NCI-H128 (cell line): ENCODE data around the gene DDX24.
"Not testable (repeated sequence)": the region's sequence is repeated elsewhere in the genome, so short reads cannot be mapped to it uniquely, and the experiment has no call there.

Source experiments
- DNase-seq: peaks from one replicate; lab custom pipeline; 2025; ENCODE audit not compliant: unreplicated experiment; lab: John Stamatoyannopoulos, UW

The DDX24 gene

DNA sequence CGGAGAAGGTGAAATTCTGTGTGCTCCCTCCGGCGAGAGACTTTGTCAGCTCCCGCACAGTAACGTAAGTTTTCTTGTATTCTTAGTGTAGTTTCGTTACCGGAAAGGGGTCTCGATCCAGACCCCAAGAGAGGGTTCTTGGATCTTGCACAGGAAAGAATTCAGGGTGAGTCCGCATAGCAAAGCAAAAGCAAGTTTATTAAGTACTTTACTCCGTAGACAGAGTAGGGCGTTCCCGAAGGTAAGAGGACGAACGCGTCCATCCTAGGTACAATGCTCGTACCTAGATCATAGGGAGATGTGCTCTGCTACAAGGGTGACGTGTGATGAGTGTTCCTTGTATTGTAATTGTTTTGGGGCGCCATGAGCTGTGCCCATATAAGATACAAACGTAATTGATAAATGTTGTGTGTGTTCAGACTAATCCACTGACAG lies 401 bp upstream of the DDX24 start:
- DNase-seq, result no peak

DNA sequence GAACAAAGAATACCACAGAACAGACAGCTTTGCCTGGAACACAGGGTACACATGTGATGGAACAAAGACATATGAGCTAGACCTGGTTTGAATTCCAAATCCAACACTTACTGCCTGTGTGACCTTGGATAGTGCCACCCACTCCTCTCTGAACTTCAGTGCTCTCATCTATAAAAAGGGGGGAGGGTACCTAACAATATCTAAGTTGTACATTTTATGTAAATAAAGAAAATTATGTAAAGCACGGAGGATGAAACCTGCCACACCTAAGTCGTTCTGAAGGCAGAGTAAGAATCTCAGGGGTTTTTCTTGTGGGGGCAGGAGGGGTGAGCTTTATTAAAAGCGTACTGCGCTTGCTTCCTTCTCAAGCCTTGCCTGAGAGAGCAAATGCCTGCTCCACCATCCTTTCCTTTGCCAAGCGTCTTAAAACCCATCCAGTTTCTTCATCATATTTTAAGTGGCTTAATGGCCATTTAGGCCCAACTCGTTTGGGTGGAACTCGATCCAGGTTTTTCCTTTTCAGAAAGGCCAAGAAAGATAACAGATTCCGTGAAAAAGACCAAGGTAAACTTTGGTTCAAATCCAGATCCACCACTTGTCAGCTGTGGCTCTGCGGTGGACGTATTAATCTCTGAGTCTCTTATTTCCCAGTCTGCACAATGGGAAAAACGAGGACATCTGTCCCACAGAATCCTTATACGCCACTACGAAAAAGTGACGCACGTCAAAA lies 946 bp downstream of the DDX24 start:
- DNase-seq, result no peak

DNA sequence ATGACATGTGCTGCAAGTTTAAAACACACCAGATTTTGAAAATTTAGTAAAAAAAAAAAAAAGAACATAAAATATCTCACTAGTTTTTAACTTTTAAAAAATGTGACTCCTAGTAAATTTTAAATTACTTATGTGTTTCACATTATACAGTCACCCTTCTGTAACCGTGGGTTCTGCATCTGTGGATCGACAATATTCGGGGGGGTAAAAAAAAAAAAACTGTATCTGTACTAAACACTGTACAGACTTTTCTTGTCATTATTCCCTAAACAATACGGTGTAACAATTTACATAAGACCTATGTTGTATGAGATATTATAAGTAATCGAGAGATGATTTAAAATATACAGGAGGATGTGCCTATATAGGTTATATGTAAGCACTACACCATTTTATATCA lies 3.2 kb downstream of the DDX24 start:
- DNase-seq, result no peak

DNA sequence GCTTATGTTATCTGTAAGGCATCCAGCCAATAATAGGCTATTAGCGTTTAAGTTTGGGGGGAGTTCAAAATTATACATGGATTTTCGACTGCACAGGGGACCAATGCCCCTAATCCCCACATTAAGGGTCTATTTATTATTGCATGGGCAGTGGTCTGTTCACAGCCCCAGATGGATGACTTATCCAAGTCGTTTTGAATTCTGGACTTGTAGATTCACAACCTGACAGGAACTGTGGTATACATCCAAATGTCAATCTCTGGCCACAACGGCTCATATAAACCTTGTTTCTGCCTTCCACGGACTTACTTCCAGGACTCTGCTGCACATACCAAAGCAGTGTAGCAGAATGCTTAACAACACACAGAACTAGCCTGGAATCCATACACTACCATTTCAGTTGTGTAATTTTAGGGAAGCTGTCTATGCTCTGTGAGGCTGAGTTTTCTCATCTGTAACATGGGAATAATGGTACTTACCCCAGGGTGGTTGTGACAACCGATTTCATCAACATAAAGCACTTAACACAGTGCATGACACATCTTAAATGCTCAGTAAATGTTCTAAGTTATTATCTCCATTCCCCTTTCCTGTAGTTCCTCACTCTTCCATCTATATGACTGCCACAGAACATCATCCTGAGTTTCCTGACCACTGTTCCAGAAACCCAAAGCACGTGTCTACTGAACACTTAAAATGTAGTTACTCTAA lies 3.7 kb downstream of the DDX24 start:
- no peak for DNase-seq

DNA sequence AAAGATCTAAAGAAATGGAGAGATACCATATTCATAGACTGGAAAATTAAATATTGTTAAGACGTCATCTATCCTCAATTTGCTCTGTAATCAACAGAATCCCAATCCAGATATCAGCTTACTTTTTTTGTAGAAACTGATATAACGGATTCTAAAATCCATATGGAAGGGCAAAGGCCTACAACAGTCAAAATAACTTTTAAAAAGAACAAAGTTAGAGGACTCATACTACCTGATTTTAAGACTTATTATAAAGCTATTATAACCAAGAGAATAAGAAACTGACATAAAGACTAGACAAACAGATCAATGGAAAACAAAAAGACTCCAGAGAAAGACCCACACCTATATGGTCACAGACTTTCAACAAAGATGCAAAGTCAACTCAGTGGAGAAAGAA lies 6.0 kb downstream of the DDX24 start:
- no peak for DNase-seq

DNA sequence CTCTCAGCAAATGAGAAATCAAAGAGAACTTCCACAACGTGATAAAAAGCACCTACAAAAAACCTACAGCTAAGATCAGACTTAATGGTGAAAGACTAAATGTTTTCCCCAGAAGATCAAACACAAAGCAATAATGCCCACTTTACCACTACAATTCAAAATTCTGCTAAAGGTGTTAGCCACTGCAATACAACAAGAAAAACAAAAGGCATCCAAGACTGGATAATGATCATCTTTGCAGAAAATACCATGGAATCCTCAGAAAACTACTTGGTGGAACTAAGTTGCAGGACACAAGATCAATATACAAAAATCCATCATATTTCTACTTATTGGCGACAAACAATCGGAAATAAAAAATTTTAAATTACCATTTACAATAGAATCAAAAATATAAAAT lies 6.5 kb downstream of the DDX24 start:
- DNase-seq, result no peak

DNA sequence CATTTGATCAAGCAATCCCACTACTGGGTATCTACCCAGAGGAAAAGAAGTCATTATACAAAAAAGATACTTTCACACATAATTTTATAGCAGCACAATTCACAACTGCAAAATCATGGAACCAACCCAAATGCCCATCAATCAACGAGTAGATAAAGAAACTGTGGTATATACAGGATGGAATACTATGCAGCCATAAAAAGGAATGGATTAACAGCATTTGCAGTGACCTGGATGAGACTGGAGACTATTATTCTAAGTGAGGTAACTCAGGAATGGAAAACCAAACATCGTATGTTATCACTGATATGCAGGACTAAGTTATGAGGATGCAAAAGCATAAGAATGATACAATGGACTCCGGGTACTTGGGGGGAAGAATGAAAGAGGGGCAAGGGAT lies 8.9 kb downstream of the DDX24 start:
- not testable (repeated sequence) for DNase-seq

DNA sequence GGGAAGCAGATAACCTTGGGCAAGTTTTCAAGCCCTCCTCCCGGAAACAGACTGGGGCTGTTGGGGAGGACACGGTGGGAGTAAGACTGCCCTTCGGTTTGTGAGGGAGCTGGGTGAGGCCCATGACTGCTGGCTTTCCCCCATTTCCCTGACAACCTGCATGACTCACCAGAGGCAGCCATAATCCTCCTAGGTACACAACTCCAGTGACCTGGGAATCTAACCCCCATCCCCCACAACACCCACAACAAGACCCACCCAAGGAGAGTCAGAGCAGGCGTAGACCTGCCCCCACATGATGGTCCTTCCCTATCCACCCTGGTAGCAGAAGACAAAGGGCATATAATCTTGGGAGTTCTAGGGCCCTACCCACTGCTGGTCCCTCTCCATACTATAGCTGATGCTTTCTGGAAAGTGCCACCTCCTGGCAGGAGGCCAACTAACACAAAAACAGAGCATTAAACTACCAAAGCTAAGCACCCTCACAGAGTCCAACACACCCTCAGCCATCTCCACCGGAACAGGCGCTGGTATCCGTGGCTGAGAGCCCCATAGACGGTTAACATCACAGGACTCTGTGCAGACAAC lies 14.8 kb downstream of the DDX24 start:
- peak; percentile 12 for DNase-seq

DNA sequence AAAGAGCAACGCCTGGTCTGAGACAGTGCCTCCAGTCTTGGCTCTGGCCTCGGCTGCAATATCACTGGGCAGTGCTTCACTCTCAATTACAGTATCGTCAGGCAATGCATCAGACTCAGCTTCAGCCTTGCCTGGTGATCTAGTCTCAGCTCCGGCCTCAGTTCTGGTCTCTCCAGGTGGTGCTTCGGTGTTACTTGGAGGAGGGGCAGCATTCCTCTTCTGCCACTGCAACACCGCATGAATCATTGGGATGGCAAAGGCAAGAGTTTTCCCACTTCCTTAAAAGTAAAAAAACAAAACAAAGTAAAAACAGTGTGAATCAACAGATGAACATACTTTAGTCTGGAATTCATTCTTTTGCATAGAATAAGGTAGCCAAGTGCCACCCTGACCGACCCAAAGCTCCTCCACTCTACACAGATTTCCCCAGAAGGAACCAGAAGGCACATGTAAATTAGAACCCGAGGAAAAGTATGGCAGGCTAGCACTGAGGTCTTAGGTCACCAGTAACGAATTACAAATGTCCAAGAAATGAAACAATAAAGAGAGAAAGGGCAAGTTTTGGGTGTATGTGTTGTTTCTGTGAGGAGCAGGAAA lies 18.6 kb downstream of the DDX24 start:
- no peak for DNase-seq

DNA sequence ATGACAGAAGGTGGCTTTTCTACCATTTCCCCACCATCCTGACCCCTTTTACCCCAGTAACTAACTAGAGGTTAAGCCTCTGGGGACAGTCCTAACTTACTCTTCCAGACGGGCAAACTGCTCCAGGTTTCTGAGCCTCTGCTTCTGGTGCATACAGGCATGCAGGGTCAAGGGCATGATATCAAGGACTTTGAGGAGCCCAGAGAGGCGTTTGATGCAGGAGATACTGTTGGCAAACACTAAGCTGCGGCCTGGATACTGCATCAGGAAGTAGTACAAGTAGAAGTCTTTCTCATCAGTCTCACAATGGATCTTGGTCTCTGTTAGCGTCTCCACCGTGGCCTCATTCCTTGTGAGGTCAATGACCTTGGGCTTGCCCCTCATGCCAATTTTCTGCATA lies 21.0 kb downstream of the DDX24 start:
- no peak for DNase-seq

DNA sequence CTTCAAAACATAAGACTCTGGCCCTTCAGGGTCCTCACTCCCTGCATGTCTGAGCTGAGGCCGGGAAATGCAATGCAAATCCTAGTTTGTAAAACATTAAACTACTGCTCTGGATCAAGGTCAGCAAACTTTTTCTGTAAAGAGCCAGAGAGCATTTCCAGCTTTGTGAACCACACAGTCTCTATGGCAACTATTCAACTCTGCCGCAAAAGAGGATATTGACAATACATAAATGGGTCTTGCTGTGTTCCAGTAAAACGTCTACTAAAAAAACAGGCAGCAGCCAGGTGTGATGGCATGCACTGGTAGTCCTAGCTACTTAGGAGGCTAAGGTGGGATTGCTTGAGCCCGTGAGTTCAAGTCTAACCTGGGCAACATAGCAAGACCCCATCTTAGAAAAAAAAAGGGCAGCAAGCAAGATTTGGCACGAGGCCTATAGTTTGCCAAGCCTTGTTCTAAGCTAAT lies 22.3 kb downstream of the DDX24 start:
- no peak for DNase-seq

DNA sequence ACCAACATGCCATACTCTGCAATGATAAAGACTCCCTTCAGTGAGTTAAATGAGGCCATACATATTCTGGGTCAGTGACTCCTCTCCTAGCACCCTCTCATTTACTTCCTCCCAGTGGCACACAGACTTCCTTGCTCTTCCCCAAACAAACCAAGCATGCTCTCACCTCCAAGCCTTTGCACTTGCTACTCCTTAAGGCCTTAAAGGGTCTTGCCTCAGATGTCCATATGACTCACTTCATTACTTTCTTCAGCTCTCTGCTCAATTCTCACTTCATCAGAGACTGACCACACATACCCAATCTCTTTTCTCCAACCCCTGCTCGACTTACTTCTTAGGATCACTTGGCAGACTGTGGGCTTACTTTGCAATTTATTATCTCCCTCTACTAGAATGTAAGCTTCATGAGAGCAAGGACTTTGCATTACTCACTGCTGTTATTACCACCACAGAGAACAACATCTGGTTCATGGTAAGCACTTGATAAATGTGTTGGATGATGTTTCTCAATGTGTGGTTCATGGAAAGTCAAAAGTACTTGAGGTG lies 22.8 kb downstream of the DDX24 start:
- no peak for DNase-seq

DNA sequence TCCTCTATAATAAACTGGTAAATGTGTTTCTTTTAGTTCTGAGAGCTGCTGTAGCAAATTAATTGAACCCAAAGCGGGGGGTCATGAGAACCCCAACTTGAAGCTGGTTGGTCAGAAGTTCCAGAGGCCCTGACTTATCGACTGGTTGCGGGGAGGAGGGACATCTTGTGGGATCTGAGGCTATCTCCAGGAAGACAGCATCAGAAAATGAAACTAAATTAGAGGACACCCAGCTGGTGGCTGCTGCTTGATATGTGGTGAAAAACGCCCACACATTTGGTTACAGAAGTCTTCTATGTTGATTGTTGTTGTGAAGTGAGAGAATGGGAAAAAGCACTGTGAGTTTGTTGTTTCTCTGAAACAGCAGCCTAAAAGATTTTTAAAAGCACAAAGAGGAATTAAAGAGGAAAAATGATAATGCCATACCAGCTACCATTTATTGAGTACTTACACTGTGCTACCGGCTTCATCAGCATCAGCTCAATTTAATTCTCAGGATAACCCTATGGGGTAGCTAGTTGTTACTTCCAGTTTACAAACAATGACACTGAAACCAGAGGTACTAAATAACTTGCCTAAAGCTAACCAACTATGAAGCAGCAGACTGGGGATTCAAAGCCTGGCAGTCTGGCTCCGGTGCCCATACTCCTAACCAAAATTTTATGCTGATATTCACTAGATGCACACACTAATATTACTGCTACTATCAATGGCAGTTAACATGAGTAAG lies 24.3 kb downstream of the DDX24 start:
- no peak for DNase-seq

DNA sequence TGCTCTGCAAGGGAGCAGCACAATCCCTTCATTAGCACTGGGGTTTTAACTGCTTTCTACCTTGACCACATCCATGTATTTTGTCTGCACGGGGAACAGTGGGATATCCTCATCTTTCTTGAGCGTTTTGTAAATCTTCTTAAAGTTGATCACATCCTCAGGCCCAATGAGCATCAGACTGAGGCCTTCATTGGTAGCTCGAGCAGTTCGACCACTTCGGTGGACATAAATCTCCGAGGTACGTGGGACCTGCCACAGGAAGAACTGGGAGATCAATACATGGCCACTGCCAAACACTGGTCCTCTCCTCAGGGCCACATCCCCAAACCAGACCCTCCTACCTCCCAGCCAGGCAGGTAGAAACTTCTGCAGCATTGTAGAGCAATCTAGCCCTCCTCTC lies 26.1 kb downstream of the DDX24 start:
- no peak for DNase-seq

DNA sequence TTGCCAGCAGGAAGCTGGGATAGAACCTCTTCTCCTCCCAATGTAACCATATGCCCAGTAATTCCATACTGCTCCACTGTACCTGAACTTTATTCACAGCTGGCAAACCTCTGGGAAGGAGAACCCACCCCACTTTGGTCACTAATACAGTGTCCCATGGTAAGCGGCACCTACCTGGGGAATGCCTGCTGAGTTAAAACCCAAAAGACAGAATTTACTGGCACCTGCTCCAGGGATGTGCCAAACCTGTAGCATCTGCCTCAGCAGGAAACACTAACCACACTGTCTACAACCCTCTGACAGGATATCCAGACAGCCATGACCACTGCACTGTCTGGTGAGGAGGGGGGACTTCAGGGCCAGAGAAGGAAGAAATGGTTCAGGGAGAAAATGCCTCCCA lies 26.6 kb downstream of the DDX24 start:
- no peak for DNase-seq

DNA sequence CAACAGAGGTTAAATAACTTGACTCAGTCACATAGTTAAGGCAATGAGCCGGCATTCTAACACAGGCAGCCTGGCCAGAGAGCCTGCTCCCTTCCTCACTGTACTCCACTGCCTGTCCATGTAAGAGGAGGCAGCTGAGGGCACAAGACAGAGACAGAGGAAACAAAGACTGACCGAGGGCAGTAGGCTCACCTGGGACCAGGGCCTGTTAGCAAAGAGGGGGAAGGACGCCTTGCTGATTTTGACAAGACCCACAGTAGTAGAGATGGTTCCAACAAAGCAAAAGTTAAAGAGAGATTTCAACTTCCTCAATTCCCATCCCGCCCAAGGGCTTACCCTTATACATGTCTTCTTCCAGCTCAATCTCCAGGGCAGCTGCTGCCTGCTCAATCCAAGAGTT lies 28.3 kb downstream of the DDX24 start:
- DNase-seq, result no peak

DNA sequence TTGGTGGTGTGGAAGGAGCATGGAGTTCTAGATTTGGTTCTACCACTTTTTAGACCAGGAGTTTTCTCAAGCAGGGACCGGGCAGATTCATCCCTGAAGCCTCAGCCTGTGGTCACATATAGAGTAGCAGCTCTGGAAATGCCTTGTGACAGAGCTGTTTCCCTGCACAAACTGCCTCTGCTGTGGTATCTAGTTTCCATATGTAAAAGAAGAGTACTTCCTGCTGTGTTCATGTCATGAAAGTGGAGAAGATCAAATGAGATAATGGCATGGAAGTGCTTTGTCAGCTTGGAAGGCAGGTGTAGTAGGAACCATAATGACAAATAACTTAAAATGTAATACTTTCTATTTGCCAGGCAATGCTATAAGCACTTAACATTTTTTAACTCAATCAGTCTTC lies 28.8 kb downstream of the DDX24 start:
- no peak for DNase-seq

DNA sequence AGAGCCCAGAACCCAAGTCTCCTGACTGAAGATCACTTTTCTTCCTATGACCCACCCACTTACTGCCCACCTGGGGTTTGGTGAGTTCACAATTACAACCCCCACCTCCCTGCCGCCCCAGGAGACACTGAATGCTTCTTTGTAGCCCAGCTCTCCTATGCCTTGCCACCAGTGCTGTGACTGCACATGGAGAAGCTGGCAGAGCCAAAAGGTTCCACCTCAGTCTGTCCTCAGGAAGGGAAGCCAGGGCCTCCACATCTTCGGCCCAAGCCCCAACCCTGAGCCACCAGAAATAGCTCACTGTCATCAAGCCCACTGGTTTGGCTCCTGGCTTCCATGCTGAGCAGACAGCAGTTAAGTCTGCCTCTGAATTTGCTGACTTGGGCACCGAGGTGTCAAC lies 29.2 kb downstream of the DDX24 start:
- no peak for DNase-seq

DNA sequence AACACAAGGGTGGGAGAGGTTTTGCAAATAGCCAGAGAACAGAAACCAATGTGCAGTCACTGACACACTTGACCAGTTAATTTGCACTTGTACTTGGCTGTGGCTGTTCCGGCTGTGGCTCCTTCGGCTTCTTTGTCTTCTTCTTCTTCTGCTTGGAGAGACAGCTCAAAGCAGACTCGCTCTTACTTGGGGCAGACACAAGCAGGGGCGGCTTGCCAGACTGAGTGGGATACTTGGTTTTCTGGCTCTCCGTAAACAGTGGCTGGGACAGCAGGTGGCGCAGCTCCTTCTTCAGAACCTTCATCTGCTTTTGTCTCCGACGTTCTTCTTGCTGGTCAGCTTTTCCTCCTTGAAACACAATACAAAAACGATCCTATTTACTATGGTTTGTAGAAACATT lies 29.9 kb downstream of the DDX24 start:
- no peak for DNase-seq

DNA sequence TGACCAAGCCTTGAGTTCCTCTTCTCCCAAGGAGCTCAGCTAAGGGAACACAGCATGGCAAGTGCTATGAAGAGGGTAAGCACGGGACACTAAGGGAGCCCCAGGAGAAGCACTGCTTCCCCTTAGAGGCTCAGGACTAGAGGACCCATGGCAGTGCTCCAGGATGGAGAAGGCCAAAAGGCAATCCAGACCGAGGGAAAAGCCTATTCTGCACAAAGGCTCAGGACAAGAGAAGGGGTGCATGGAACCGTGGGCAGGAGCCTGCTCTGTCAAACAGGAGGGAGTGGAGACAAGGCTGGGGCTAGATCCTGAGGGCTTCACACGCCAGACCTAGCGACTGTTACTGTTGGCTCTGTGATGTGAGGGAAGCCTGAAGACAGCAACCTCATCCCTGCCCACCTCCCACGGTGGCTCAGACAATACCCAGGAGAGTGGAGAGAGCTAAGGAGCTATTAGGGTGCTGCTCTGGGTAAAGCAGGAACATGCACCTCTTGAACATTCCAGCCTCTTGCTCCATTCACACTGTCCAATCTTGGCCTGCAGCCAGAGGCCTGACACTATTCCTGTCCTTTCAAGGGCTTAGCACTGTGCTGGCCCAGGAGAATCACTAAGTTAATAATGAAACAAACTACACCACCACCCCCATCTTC lies 30.6 kb downstream of the DDX24 start:
- no peak for DNase-seq
